Glutamatergic neuron (in vitro differentiated cells): ENCODE measurements around the gene EEFSEC. TPM values are rescaled to one million over a fixed set of nuclear protein-coding genes. Genes with fewer than 3 reads are reported as not detected.

Source experiments
- DNase-seq: peaks from one replicate; pipeline ENCODE4 v3.0.0; 2022
- H3K27ac Mint-ChIP-seq: one replicate; pipeline ENCODE4 v1.8.0; 2020; ENCODE audit warnings: mild to moderate bottlenecking, mixed read lengths, inconsistent platforms; ENCODE audit not compliant: unreplicated experiment
- H3K27me3 Mint-ChIP-seq: one replicate; pipeline ENCODE4 v1.8.0; 2020; ENCODE audit warnings: mild to moderate bottlenecking, moderate library complexity, mixed read lengths, inconsistent platforms; ENCODE audit not compliant: unreplicated experiment
- H3K36me3 Mint-ChIP-seq: one replicate; pipeline ENCODE4 v1.8.0; 2020; ENCODE audit warnings: mild to moderate bottlenecking, mixed read lengths, inconsistent platforms; ENCODE audit not compliant: unreplicated experiment
- H3K4me1 Mint-ChIP-seq: one replicate; pipeline ENCODE4 v1.8.0; 2020; ENCODE audit warnings: mild to moderate bottlenecking, low read depth, mixed read lengths, inconsistent platforms; ENCODE audit not compliant: unreplicated experiment
- H3K4me3 Mint-ChIP-seq: one replicate; pipeline ENCODE4 v1.8.0; 2020; ENCODE audit warnings: mild to moderate bottlenecking, mixed read lengths, inconsistent platforms; ENCODE audit not compliant: unreplicated experiment
- H3K9me3 Mint-ChIP-seq: one replicate; pipeline ENCODE4 v1.8.0; 2020; ENCODE audit warnings: mild to moderate bottlenecking, moderate library complexity, mixed read lengths, inconsistent platforms; ENCODE audit not compliant: unreplicated experiment
- total RNA-seq: library from RNA; stranded (reverse); fragmentation: NEBNext Ultra II Directional; extraction: Animal tissue kit (Norgen Biotek cat#: 25700); gene quantifications from one replicate; pipeline ENCODE4 v1.2.1, GENCODE V29; 2021; ENCODE audit not compliant: unreplicated experiment
- TF ChIP-seq, protein P1 (sequence below): fragments of 200-600 bp; sonication (generic); IDR thresholded peaks from one replicate; pipeline ENCODE4 v1.5.0; 2021; ENCODE audit not compliant: partially characterized antibody, unreplicated experiment

EEFSEC gene
- total RNA-seq, 1 donor from 2014 or later = 8.3 TPM

DNA sequence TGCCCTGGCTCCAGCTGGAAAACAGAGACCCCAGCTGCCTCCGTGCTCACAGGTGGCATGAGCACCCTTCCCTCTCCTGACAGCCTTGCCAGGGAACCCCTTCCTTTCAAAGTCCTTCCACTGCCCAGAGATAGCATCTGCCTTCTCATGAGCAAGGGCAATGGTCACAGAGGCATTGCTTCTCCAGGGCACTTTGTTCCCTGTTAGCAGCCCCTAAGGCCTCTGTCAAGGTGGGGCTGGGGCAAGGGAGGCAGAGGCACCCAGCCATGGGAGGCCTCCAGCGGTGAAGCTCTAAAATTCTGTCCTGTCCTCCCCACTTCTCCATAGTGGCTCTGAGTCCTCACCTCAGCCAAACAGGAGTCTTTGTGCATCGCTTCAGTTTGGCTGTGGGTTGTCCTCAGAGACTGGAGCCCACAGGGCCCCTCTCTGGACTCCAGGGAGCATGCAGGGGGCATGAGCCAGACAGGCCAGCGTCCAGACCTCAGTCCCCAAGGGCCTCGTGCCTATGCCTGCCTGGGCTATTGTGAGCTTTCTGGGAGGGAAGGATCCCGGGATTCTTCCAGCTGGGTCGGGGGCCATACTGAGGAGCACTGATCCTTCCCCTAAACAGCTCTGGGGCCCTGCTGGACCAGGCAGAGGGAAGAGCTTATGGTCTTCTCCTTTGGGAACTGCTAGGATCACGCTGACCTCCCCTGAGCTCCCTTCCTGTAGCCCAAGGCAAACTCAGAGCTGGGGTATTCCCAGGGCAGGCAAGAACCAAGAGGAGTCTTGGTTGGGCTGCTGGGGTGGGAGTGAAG is 206.8 kb downstream of the EEFSEC start:
- no peaks in the 10 kb centered on the region for H3K36me3 Mint-ChIP-seq
- DNase-seq = no peak
- H3K9me3 Mint-ChIP-seq = peaks cover 4% of the 10 kb centered on the region
- TF ChIP-seq, protein P1, sequence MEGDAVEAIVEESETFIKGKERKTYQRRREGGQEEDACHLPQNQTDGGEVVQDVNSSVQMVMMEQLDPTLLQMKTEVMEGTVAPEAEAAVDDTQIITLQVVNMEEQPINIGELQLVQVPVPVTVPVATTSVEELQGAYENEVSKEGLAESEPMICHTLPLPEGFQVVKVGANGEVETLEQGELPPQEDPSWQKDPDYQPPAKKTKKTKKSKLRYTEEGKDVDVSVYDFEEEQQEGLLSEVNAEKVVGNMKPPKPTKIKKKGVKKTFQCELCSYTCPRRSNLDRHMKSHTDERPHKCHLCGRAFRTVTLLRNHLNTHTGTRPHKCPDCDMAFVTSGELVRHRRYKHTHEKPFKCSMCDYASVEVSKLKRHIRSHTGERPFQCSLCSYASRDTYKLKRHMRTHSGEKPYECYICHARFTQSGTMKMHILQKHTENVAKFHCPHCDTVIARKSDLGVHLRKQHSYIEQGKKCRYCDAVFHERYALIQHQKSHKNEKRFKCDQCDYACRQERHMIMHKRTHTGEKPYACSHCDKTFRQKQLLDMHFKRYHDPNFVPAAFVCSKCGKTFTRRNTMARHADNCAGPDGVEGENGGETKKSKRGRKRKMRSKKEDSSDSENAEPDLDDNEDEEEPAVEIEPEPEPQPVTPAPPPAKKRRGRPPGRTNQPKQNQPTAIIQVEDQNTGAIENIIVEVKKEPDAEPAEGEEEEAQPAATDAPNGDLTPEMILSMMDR = no peak
- H3K27ac Mint-ChIP-seq = no peak overlapping the region
- no peak overlapping the region for H3K4me3 Mint-ChIP-seq
- H3K4me1 Mint-ChIP-seq = peaks cover 20% of the 10 kb centered on the region
- H3K27me3 Mint-ChIP-seq = peaks cover 5% of the 10 kb centered on the region

DNA sequence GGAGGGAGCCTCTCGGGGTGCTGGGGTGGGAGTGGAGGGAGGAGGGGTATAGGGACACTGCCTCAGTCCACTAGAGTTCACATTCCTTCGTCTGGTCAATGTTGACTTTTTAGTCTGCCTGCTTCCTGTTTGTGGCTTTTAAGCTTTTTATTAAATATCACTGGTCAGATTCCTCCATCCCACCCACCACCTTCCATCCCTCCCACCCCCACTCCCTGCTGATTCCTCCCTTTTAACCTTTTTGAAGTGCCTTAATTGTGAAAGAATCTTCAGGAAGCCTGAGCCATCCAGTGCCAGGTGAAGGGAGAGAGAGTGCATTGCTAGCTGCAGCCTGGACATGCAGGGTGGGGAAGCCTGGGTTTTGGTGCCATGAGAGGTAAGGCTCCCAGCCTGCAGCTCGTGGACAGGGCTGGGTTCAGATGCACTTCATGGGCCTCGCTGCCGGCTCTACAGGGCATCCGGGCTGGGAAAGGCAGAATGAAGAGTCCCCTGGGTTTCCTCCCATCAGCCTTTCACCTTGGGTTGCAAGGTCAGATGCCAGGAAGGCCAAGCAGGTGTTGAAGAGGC is 207.5 kb downstream of the EEFSEC start:
- TF ChIP-seq, protein P1 = no peak
- H3K4me1 Mint-ChIP-seq = peaks cover 15% of the 10 kb centered on the region
- H3K9me3 Mint-ChIP-seq = peaks cover 4% of the 10 kb centered on the region
- no peaks in the 10 kb centered on the region for H3K36me3 Mint-ChIP-seq
- H3K4me3 Mint-ChIP-seq = no peak overlapping the region
- no peak overlapping the region for H3K27ac Mint-ChIP-seq
- no peak for DNase-seq
- H3K27me3 Mint-ChIP-seq = peaks cover 5% of the 10 kb centered on the region

DNA sequence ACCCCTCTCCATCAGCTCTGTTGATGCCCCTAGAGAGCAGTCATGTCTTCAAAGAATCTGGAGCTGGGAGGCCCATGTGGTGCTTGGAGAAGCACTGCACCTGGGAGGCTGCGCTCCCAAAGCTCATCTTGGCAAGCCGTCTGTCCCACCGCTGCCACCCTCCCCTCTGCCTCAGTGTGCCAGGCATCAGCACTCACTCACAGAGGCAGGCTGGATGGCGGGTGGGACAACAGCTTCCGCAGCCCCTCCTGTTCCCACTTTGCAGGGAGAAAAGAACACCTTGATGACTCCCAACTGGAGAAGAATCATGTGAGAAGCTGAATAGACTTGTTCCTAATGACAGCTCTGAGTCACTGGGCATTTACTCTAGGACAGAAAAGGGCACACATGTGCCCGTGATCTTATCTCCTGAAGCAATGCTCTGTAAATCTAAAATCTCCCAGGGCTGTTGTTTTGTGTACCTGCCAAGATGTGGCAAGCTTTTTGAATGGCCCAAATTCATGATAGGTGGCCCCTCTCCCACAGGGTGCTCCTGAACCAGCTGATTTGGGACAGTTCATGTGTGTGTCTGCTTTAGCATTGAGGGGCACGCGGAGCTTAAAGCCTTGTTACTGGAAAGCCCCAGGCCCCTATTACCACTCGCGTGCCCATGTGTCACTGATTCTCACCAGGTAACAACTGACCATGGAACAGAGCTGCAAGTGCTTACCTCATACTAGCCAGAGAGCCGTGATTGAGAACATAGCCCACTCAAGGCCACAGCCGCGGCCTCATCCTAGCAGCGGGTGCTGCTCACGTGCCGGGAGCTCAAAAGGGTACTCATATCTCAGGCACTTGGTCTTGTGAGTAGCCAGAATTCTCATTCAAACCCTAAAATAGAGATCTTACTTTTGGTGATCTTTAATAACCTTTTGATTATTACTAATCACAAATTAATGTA is 209.0 kb downstream of the EEFSEC start:
- Mint-ChIP-seq H3K27me3 (peaks cover 3% of the 10 kb centered on the region), H3K36me3 (peaks cover 9% of the 10 kb centered on the region), H3K4me3 (no peak overlapping the region), H3K9me3 (peaks cover 3% of the 10 kb centered on the region), H3K4me1 (peaks cover 3% of the 10 kb centered on the region), H3K27ac (no peak overlapping the region)
- DNase-seq = no peak
- TF ChIP-seq, protein P1 = no peak

DNA sequence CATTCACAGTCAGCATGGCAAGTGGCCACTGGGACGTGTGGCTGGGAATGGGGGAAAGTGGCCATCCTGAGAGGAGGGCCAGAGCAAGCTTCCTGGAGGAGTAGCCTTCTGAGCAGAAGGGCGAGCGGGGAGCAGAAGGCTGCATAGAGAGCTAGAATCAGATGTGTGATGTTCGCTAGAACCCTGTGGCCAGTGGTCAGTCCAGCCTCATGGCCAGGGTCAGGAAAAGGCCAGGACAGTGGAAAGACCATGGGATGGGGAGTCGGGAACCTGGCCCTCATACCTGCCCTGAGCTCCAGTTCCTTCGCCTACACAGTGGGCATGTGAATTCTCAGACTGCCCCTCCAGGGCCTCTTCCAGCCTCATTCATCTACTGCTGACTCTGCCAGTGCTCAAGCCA is 211.0 kb downstream of the EEFSEC start:
- TF ChIP-seq, protein P1 = no peak
- no peak for DNase-seq
- H3K4me1 Mint-ChIP-seq = peaks cover 2% of the 10 kb centered on the region
- no peak overlapping the region for H3K27ac Mint-ChIP-seq
- peaks cover 3% of the 10 kb centered on the region for H3K27me3 Mint-ChIP-seq
- no peaks in the 10 kb centered on the region for H3K9me3 Mint-ChIP-seq
- H3K36me3 Mint-ChIP-seq = peaks cover 9% of the 10 kb centered on the region
- no peak overlapping the region for H3K4me3 Mint-ChIP-seq
